Measurements from ENCODE around the gene CYTH1. TPM values are rescaled to one million over a fixed set of nuclear protein-coding genes. Genes with fewer than 3 reads are reported as not detected.
A peak's percentile ranks its signal among the peaks of the same experiment; 100 is the strongest.

The CYTH1 gene
- total and polyA plus RNA-seq, 2 donors (not counting 1 experiment from before 2014, with no cell fraction given) = 255 to 353 TPM

DNA sequence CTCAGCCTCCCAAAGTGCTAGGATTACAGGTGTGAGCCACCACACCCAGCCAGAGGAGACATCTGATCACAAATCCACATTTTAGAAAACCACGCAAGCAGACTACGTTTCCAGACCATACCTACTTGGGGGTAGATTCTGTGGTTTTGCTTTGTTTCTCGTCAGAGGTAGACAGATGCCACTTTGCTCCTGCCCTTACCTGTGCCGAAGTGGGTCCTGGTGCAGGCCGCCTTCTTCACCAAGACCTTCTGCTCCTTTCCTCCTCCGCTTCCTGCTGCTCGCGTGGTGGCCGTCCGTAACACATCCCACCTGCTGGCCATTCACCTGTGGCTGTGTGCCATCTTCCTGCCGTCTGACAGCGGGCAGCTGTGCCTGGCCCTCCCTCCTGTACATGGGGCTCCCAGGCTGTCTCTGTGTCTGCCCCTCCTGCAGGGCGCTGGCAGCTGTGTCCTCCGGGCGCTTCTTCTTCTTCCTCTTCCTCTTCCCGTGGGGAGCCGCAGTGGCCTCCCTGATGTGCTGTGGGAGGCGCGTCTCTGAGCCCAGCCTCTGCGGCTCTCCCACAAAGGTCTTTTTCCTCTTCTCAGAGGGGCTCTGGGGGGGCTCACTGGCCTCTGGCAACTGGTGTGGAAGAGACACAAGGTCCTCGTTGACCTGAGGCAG, 21.2 kb upstream of the CYTH1 start:
- intact Hi-C loops (cut with micrococcal nuclease) = no loop called here
- H3K9me3 ChIP-seq (ENCODE audit: control extremely low read depth in 1 of 3, control insufficient read depth in 2 of 3, insufficient read depth in 1 of 3, low read length in 2 of 3) = no peaks in the 10 kb centered on the region
- no peak for TF ChIP-seq EZH2 (IDR thresholded peaks at IDR 0.05; ENCODE audit: borderline replicate concordance, insufficient read depth, low read depth, low read length, poor library complexity, severe bottlenecking)
- TF ChIP-seq, protein P1, sequence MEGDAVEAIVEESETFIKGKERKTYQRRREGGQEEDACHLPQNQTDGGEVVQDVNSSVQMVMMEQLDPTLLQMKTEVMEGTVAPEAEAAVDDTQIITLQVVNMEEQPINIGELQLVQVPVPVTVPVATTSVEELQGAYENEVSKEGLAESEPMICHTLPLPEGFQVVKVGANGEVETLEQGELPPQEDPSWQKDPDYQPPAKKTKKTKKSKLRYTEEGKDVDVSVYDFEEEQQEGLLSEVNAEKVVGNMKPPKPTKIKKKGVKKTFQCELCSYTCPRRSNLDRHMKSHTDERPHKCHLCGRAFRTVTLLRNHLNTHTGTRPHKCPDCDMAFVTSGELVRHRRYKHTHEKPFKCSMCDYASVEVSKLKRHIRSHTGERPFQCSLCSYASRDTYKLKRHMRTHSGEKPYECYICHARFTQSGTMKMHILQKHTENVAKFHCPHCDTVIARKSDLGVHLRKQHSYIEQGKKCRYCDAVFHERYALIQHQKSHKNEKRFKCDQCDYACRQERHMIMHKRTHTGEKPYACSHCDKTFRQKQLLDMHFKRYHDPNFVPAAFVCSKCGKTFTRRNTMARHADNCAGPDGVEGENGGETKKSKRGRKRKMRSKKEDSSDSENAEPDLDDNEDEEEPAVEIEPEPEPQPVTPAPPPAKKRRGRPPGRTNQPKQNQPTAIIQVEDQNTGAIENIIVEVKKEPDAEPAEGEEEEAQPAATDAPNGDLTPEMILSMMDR (IDR thresholded peaks at IDR 0.05) = no peak
- DNase-seq (no peak), ATAC-seq (ENCODE audit: low read depth) (no peak)
- no peak overlapping the region for H3K4me3 ChIP-seq (ENCODE audit: control extremely low read depth in 1 of 5, extremely low read depth in 1 of 5, insufficient read depth in 1 of 5, low read depth in 2 of 5, low read length in 4 of 5)
- peaks cover 0 to 64% of the 10 kb centered on the region in 2 experiments for H3K36me3 ChIP-seq (replicated peaks in 1 of 2; ENCODE audit: control extremely low read depth in 1 of 2, control insufficient read depth in 1 of 2, extremely low read depth in 1 of 2, insufficient read depth in 2 of 2, low read length in 1 of 2)
- ChIA-PET CTCF (no interaction called here), POLR2A (interaction anchor here (0.6 kb wide), 1 partner anchor 32 kb away, joined by 5 read pairs; no protein-coding TSS in a partner anchor)
- Mint-ChIP-seq H3K9me3 (ENCODE audit: insufficient read depth) (no peaks in the 10 kb centered on the region), H3K27ac (peak overlapping the region; percentile 32), H3K4me3 (no peak overlapping the region), H3K27me3 (no peaks in the 10 kb centered on the region), H3K4me1 (peaks cover 26% of the 10 kb centered on the region)
- H3K27me3 ChIP-seq (replicated peaks in 1 of 4; ENCODE audit: control extremely low read depth in 1 of 4, control insufficient read depth in 3 of 4, insufficient read depth in 4 of 4, low read length in 3 of 4) = no peaks in the 10 kb centered on the region
- no peak overlapping the region for H2AFZ ChIP-seq (ENCODE audit: insufficient read depth, low read depth, low read length, poor library complexity, severe bottlenecking)
- H3K4me1 ChIP-seq (ENCODE audit: control insufficient read depth in 2 of 2, insufficient read depth in 2 of 2, low read length in 2 of 2) = peaks cover 19% of the 10 kb centered on the region in 2 donors
- no peak overlapping the region for H3K9ac ChIP-seq (ENCODE audit: low read length)
- H3K27ac ChIP-seq (ENCODE audit: low read length in 2 of 2) = no peak overlapping the region
- H3K79me2 ChIP-seq (ENCODE audit: control insufficient read depth, insufficient read depth, low read length) = peaks cover 47% of the 10 kb centered on the region
- 85% methylated on average over 17 of the region's 21 CpGs for WGBS (ENCODE audit: insufficient coverage)
- H3K4me2 ChIP-seq (replicated peaks; ENCODE audit: low read depth, low read length, poor library complexity, severe bottlenecking) = peak overlapping the region; percentile 30
- H4K20me1 ChIP-seq (ENCODE audit: control insufficient read depth, insufficient read depth, low read length, poor library complexity, severe bottlenecking) = peaks cover 34% of the 10 kb centered on the region

DNA sequence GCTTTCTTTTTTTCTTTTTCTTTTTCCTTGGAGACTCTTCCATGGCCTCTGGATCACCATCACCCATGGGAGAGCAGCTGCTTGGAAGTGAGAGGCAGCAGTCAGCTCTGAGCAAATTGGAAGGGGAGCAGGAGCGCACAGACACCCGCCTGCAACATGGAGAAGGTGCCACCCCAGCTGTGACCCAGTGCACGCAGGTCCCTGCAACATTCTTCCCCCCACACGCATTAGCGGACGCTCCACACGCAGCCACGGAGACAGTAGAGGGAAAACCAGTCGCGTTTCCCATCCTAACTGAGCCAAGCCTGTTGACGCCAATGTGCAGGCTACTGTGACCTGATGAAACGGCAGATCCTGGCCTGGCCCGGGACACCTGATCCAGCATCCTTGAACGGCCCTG, 20.4 kb upstream of the CYTH1 start:
- Mint-ChIP-seq H3K9me3 (ENCODE audit: insufficient read depth) (no peaks in the 10 kb centered on the region), H3K4me3 (no peak overlapping the region), H3K27ac (no peak overlapping the region), H3K27me3 (no peaks in the 10 kb centered on the region), H3K4me1 (peaks cover 26% of the 10 kb centered on the region)
- H3K9me3 ChIP-seq (ENCODE audit: control extremely low read depth in 1 of 3, control insufficient read depth in 2 of 3, insufficient read depth in 1 of 3, low read length in 2 of 3) = no peaks in the 10 kb centered on the region
- H3K27ac ChIP-seq (ENCODE audit: low read length in 2 of 2) = no peak overlapping the region
- H3K36me3 ChIP-seq (replicated peaks in 1 of 2; ENCODE audit: control extremely low read depth in 1 of 2, control insufficient read depth in 1 of 2, extremely low read depth in 1 of 2, insufficient read depth in 2 of 2, low read length in 1 of 2) = peaks cover 0 to 67% of the 10 kb centered on the region in 2 experiments
- TF ChIP-seq EZH2 (IDR thresholded peaks at IDR 0.05; ENCODE audit: borderline replicate concordance, insufficient read depth, low read depth, low read length, poor library complexity, severe bottlenecking) = no peak
- TF ChIP-seq, protein P1 (IDR thresholded peaks at IDR 0.05) = no peak
- ATAC-seq (ENCODE audit: low read depth) (no peak), DNase-seq (no peak)
- no peaks in the 10 kb centered on the region for H3K27me3 ChIP-seq (replicated peaks in 1 of 4; ENCODE audit: control extremely low read depth in 1 of 4, control insufficient read depth in 3 of 4, insufficient read depth in 4 of 4, low read length in 3 of 4)
- peaks cover 53% of the 10 kb centered on the region for H3K79me2 ChIP-seq (ENCODE audit: control insufficient read depth, insufficient read depth, low read length)
- H2AFZ ChIP-seq (ENCODE audit: insufficient read depth, low read depth, low read length, poor library complexity, severe bottlenecking) = no peak overlapping the region
- POLR2A ChIA-PET = no interaction called here
- intact Hi-C loops (cut with micrococcal nuclease) = no loop called here
- peaks cover 19% of the 10 kb centered on the region in 2 donors for H3K4me1 ChIP-seq (ENCODE audit: control insufficient read depth in 2 of 2, insufficient read depth in 2 of 2, low read length in 2 of 2)
- WGBS (ENCODE audit: insufficient coverage) = 96% methylated on average over 13 of the region's 14 CpGs
- H4K20me1 ChIP-seq (ENCODE audit: control insufficient read depth, insufficient read depth, low read length, poor library complexity, severe bottlenecking) = peaks cover 34% of the 10 kb centered on the region
- CTCF ChIA-PET = no interaction called here
- H3K4me3 ChIP-seq (ENCODE audit: control extremely low read depth in 1 of 5, extremely low read depth in 1 of 5, insufficient read depth in 1 of 5, low read depth in 2 of 5, low read length in 4 of 5) = no peak overlapping the region
- H3K4me2 ChIP-seq (replicated peaks; ENCODE audit: low read depth, low read length, poor library complexity, severe bottlenecking) = no peak overlapping the region
- H3K9ac ChIP-seq (ENCODE audit: low read length) = no peak overlapping the region

Measured in B cell (primary cell).